Measurements from ENCODE around the gene G6PC2.

GRCh38 chr2:168928113-168928831 is 27.2 kb downstream of the G6PC2 start:
- TF ChIP-seq MYC (IDR thresholded peaks at IDR 0.05; ENCODE audit: low read depth, low read length) (no peak), POLR2A (IDR thresholded peaks at IDR 0.05; ENCODE audit: extremely low read depth, insufficient read length) (no peak), CTCF (IDR thresholded peaks at IDR 0.05; ENCODE audit: low read depth, low read length) (no peak), MAX (IDR thresholded peaks at IDR 0.05; ENCODE audit: low read depth, low read length) (no peak)

Measured in NB4 (cell line).